Central memory CD4-positive, alpha-beta T cell (primary cell): Measurements from ENCODE around the gene SECISBP2.
"Not testable (repeated sequence)": the region's sequence is repeated elsewhere in the genome, so short reads cannot be mapped to it uniquely, and the experiment has no call there.

Source experiments
- DNase-seq: peaks from one replicate; pipeline ENCODE4 v3.0.0; 2022

SECISBP2 gene

GRCh38 chr9:89309608-89310474, 8.5 kb upstream of the SECISBP2 start:
- no peak for DNase-seq

GRCh38 chr9:89310475-89311345, 7.6 kb upstream of the SECISBP2 start, which contains the start of gene CKS2:
Gene CKS2 (plus strand): TSS chr9:89311195. CDS start chr9:89311293, 98 bp downstream.
- DNase-seq = peak; percentile 100

- DNase-seq = no peak
These were observed 6.7 kb upstream of the SECISBP2 start for GRCh38 chr9:89311346-89312221.

DNA sequence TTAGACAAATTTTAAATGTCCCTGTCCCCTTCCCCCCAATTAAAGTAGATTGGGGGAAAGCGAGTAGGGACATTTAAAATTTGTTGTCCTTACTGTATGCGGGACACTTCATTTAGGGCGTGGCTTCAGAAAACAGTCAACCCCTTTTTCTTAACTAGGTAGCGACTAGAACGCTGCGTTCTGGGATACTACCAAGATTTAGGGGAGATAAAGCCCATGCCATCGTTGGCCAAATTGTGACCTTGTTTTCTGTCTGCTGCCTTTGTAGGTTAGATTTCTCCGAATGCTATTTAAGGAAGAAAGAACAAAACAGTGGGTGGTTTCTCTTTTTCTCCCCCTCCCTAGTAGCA, 6.1 kb upstream of the SECISBP2 start:
- no peak for DNase-seq

- DNase-seq = no peak
These were observed 4.5 kb upstream of the SECISBP2 start for GRCh38 chr9:89313842-89314241.

DNA sequence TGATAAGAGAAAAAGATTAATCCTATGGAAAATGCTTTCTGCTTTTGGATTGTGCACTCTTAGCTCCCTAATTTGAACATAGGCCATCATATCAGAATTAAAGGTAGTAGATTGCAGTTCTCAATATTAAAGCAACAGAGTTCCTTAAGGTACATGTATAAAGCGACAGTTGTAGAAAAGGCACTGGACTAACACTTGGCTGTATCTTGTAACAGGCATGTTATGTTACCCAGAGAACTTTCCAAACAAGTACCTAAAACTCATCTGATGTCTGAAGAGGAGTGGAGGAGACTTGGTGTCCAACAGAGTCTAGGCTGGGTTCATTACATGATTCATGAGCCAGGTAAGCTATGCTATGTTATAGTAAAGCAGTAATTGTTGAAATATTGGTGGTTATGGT, 3.3 kb upstream of the SECISBP2 start:
- no peak for DNase-seq

DNA sequence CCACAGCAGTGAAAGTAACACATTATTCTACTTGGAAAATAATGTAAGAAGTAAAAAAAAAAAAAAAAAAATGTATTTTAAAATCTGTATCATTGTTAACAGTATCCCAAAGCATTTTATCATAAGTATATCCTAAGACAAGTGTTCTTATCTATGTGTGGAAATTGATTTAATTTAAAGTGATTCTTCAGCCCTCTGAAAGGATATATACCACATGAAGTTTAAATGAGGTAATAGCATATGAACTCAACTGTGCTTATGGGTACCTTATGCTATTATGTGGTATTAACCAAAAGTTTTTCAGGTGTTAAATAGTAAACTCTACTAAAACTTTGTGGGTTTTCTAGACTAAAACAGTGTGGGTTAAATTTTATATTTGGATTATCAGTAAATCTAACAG, 2.8 kb upstream of the SECISBP2 start:
- DNase-seq = no peak

- no peak for DNase-seq
These were observed 1.0 kb upstream of the SECISBP2 start for GRCh38 chr9:89317282-89317681.

DNA sequence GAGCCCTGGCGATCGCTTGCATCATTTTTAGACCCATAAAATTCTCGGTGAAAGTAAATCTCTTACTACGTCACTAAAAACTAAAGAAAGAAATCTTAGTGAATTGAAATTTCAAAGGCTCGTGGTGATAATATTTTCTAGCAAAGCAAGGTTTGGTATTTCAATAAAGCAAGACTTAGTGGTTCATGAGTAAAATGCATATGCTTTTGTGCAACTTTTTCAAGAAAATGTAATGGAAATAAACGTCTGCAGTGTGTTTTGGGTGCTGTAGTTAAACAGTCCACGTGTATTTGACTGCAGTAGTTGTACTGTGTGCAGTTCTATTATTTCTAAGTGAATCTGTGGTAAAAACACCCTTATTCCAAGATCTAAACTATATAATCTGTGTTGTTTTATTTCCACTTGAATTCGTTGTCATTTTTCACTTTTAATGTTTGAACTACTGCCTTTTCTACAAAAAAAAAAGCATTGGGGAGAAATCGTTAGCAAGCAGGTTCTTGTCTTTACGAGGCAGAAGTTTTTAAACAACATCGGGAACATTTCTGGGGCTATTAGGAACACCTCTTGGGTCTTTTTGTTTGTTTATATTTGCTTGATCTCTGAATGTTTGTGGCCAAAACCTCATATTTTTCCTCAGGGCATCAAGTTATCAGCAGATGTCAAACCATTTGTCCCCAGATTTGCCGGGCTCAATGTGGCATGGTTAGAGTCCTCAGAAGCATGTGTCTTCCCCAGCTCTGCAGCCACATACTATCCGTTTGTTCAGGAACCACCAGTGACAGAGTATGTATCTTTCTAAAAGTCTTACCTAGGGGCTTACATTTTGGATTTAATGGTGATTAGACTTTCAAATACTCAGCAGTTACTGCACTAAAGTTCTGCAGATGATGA, 960 bp downstream of the SECISBP2 start:
- DNase-seq = no peak

- no peak for DNase-seq
These were observed 5.1 kb downstream of the SECISBP2 start for GRCh38 chr9:89323390-89323789.

- DNase-seq = no peak
These were observed 7.4 kb downstream of the SECISBP2 start for GRCh38 chr9:89325733-89326132.

DNA sequence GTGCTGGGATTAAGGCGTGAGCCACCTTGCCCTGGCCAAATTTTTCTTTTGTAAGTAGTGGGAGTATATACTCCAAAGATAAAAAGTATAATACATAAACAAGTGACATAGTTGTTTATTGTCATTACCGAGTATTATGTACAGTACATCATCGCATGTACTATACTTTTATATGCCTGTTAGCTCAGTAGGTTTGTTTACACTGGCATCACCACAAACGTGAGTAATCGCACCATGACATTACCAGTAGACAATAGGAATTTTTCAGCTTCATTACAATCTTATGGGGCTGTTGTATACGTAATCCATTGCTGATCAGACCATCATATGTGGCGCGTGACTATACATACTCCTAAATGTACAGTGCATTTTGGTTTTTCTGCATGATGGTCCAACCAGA, 9.8 kb downstream of the SECISBP2 start:
- DNase-seq = no peak

GRCh38 chr9:89329917-89330316, 11.6 kb downstream of the SECISBP2 start:
- no peak for DNase-seq

DNA sequence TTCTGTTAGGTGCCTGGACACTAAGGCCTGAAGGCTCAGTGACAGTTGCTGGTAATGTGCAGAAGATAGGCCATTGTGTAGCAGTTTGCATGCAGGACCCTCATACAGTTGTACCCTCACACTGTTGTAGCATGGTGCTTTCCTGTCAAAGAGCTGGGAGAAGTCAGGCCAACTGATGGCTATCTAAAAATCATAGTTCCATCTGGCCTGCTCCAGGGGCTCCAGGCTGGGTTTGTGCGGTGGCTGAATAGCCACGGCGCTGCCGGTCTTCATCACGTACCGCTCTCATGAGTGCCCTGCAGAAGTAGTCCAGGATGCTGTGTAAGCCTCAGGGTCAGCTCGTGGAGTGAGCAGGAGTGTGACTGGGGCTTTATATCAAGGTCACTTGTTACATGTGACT, 12.2 kb downstream of the SECISBP2 start:
- DNase-seq = no peak

DNA sequence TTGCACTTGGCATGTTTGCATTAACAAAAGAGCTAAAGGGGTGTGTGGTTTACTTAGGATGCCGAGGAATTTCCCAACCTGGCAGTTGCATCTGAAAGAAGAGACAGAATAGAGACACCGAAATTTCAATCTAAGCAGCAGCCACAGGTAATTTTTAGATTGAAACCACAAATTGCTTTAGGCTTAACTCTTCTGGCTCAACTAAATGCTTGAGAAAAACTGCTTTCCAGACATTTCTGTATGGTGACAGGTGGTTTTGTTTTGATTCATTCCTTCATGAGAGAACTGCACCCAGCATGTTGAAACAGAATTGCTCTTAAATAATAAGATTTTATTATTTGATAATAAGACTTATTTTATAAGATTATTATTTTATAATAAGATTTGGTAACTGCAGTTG, 21.5 kb downstream of the SECISBP2 start:
- no peak for DNase-seq

- DNase-seq = no peak
These were observed 22.0 kb downstream of the SECISBP2 start for GRCh38 chr9:89340332-89340731.

- DNase-seq = no peak
These were observed 23.9 kb downstream of the SECISBP2 start for GRCh38 chr9:89342213-89342612.

DNA sequence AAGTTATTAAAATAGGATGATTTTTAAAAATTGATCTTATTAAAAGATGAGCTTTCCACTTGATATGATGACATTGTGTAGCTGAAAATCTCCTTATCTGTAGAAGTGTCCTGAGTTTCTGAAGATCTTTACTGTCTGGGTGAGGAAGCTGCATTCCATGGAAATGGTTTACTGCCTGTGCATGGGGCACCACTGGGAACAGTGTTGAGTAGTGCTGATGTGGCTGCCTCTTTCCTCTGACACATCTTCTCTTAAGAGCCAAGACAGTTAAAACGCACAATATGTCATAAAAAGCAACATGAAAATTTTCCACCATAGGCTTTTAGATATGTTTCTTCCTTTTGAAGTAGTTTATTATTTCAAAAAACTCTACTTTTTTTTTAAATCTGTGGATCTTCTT, 24.6 kb downstream of the SECISBP2 start:
- DNase-seq = no peak

DNA sequence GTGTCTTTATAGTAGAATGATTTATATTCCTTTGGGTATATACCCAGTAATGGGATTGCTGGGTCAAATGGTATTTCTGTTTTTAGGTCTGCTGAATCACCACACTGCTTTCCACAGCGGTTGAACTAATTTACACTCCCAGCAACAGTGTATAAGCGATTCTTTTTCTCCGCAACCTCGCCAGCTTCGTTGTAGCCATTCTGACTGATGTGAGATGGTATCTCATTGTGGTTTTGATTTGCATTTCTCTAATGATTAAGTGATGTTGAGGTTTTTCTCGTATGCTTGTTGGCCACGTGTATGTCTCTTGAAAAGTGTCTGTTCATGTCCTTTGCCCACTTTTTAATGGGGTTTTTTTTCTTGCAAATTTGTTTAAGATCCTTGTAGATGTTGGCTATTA, 25.5 kb downstream of the SECISBP2 start:
- not testable (repeated sequence) for DNase-seq

DNA sequence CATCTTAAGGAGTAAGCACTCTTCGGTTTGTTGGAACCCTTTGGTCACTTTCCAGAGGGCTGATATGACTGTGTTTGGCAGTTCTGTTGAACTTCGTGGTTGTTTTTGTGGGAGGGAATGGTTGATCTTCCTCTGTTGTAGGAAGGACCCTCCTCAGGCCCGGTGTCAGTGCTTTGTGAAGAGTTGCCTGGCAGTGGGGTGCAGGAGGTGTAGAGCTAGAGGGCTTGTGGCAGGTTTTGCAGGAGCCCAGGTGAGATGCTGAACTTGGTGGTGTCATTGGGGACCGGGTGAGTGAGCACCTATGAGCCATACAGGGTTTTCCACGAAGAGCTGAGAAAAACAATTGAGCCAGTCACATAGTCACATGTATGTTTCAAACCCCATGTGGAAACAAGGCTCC, 27.2 kb downstream of the SECISBP2 start:
- DNase-seq = no peak

GRCh38 chr9:89346696-89347095, 28.4 kb downstream of the SECISBP2 start:
- DNase-seq = no peak

GRCh38 chr9:89347651-89348050, 29.4 kb downstream of the SECISBP2 start:
- DNase-seq = no peak
